ENCODE measurements around the gene RFFL. TPM values are rescaled to one million over a fixed set of nuclear protein-coding genes. Genes with fewer than 3 reads are reported as not detected.
"Not testable (repeated sequence)": the region's sequence is repeated elsewhere in the genome, so short reads cannot be mapped to it uniquely, and the experiment has no call there.

RFFL gene, protein sequence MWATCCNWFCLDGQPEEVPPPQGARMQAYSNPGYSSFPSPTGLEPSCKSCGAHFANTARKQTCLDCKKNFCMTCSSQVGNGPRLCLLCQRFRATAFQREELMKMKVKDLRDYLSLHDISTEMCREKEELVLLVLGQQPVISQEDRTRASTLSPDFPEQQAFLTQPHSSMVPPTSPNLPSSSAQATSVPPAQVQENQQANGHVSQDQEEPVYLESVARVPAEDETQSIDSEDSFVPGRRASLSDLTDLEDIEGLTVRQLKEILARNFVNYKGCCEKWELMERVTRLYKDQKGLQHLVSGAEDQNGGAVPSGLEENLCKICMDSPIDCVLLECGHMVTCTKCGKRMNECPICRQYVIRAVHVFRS
- total RNA-seq: 10 to 100 TPM; 22.4 to 23.5 TPM

DNA sequence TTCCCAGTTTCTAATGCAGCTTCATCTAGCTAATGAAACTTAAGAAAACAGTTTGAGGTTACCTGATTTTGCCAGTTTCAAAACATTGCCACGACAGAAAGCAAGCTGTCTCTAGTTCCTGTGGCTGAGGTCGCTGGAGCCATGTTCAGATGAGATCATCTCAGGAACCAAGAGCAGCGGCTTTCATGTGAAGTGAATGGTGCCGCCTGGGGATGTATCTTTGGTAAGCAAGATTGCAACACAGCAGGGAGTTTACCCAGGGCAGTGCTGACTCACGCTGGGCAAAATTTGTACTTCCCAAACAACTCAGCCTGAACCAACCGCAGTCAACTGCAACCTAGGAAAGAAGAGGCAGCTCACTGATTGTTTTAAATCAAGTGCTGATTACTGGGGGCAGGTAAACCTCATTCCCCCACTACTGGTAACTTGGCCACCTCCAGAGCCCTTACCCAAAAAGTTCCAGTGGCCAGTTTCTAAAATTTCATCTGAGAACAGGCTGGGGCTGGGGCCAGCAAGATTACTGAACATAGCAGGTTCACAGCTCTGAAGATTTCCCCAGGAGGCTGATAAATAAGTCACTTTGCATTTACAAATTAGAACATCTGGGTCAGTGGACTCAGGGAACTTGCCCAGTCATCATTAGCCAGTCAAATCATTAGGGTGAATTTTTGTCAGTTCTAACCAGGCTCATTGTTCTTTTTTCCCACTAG, at the start of gene RFFL:
TSS of gene RFFL (minus strand) at position 194 of the 710 bp plus-strand sequence. CDS start 37,154 bp downstream, outside the sequence.
- POLR2A ChIA-PET: interaction anchor here (0.6 to 2.0 kb wide), 14 partner anchors 9 to 98 kb away, joined by 3 to 10 read pairs (median 4); no protein-coding TSS in a partner anchor
- CTCF ChIA-PET: interaction anchor here (0.6 to 1.7 kb wide), 9 partner anchors 9 to 79 kb away, joined by 3 to 7 read pairs (median 4); no protein-coding TSS in a partner anchor

DNA sequence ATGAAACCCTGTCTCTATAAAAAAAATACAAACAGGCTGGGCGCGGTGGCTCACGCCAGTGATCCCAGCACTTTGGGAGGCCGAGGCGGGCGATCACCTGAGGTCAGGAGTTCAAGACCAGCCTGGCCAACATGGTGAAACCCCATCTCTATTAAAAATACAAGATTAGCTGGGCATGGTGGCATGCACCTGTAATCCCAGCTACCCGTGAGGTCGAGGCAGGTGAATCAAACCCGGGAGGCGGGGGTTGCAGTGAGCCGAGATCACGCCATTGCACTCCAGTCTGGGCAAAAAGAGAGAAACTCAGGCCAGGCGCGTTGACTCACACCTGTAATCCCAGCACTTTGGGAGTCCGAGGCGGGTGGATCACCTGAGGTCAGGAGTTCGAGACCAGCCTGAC, 47.3 kb upstream of the RFFL start:
- CTCF ChIA-PET, POLR2A ChIA-PET: not testable (repeated sequence)

DNA sequence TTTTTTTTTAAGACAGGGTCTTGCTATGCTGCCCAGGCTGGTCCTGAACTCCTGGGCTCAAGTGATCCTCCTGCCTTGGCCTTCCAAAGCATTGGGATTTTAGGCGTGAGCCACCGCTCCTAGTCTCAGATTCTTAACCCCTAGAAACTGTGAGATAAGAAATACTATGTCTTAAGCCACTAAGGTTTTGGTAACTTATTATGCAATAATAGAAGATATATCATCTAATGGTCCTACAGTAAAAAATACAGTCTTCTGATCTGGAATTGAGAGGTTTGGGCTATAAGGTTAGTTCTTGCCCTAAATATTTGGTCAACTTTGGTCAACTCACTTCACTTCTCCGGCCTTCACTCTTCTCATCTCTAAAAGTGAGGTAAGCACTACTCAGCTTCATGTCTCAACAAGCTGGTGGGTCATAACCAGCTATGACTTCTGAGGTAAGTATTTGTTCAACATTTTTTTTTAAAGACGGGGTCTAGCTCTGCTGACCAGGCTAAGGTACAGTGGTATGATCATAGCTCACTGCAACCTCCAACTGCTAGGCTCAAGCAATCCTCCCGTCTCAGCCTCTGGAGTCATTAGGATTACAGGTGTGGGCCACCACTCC, 41.4 kb upstream of the RFFL start:
- ChIA-PET POLR2A (no interaction called here), CTCF (interaction anchor here (0.6 to 0.9 kb wide), 2 partner anchors 14 to 534 kb away, joined by 3 read pairs; no protein-coding TSS in a partner anchor)

DNA sequence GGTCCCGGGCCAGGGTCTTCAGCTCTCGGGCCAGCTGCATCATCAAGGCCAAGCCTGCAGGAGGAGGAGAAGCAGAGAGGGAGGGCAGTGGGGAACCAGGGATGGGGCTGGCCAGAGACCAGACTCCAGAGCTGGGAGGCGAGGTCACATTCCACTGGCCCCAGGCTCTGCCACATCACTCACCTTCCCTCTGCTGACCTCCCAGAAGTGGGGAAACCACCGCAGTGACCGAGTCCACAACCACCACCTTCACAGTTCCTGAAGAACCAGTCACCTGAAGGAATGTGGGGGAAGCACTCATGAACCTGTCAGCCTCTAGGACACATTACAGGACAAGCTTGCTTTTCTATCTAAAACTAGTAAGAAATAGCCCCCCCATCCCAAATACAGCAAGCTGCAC, 39.8 kb upstream of the RFFL start:
- ChIA-PET POLR2A (no interaction called here), CTCF (no interaction called here)

DNA sequence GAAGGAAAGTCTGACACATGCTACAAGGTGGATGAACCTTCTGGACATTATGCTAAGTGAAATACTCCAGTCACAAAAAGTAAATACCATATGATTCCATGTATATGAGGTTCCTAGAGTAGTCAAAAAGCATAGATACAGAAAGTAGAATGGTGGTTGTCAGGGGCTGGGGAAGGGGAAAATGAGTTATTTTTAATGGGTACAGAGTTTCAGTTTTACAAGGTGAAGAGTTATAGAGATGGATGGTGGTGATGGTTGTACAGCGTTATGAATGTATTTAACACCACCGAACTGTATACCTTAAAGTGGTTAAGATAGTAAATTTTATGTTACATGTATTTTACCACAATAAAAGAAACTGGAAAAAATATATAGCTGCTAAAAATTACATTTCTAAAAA, 38.2 kb upstream of the RFFL start:
- ChIA-PET POLR2A (no interaction called here), CTCF (interaction anchor here (1.5 kb wide), 1 partner anchor 12 kb away, joined by 3 read pairs; no protein-coding TSS in a partner anchor)

DNA sequence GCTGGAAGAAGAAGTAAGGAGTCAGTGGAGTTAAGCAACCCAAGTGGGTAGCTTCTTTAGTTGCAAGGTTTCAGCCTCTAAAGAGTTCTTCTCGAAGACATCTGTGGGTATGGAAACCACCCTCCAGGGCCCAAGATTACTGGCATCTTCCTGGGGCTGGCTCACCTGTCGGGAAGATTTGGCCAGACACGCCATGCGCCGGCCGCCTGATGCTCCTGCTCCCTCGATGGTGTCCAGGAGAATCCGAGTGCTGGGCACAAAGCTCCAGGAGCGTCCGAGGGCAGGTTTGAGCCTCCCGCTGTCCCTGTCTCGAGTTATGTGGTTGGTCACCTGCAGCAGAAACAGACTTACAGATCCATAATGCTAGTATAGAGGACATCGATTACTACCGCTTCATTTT, 37.5 kb upstream of the RFFL start:
- ChIA-PET POLR2A (no interaction called here), CTCF (no interaction called here)

DNA sequence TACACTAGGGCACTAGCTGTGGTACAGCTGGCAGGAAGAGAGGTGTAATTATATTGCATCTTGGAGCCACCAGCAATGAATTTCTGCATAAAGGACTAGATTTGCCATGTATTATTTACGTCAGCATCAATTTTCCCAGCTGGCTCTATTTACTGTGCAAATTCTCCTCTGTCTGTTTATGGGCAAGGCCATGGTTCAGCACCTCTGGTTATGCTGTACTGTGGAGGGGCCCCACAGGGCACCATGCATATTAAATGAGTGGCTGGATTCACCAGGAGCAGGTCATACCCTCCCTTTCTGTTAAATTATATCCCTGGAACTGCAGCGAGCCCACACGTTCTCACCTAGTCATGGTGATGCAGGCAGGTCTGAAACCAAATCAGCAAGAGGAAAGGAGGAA, 36.4 kb upstream of the RFFL start:
- ChIA-PET CTCF (no interaction called here), POLR2A (no interaction called here)

DNA sequence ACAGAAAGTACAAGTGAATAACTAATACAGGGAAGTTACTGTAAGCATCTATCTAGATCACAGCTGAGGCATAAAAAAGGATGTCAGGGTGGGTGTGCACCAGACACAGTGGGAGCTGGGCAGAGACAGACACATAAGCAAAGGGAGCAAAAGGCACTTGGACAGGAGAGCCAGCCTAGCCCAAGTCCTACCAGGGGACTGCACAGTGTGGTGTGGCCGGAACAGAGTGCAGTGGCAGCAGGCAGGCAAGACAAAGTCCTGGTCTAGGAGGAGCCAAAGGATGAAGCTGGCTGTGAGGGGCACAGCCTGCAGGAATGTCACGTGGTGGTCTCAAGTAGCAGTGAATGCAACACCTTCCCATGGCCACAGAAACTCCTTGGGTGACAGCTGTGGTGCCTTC, 34.3 kb upstream of the RFFL start:
- CTCF ChIA-PET: no interaction called here
- POLR2A ChIA-PET: interaction anchor here (0.6 kb wide), 1 partner anchor 485 kb away, joined by 10 read pairs; no protein-coding TSS in a partner anchor

DNA sequence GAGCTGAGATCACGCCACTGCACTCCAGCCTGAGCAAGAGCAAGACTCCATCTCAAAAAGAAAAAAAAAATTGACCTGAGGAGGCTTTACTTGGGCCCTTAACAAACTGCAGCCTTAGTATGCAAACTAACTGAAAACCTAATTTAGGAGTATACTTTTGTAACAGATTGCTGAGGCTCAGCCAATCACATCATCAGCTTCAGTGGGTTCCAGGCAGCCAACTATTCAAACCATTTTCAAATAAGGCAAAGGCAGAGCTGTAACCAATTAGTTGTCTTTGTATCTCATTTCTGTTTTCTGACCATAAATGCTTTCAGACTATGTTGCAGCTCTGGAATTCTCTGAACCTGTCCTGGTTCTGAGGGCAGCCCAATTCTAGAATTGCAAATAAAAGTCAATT, 32.2 kb upstream of the RFFL start:
- POLR2A ChIA-PET: no interaction called here
- CTCF ChIA-PET: no interaction called here

DNA sequence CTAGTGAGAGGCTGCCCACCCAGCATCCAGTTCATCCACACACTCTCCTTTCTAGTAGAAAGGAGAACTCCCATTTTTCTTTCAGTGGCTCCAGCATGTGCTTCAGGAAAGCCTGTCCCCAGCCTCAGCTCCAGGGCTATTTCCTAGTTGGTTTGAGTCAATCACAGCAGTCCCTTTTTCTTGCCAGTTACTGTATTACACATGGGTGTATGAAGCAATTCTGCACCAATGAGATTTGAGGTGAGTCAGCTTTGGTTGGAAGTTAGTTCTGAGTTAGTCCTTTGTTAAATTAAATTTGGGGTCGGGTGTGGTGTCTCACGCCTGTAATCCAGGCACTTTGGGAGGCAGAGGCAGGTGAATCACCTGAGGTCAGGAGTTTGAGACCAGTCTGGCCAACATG, 31.4 kb upstream of the RFFL start:
- POLR2A ChIA-PET: no interaction called here
- CTCF ChIA-PET: interaction anchor here (1.0 to 1.3 kb wide), 3 partner anchors 12 to 72 kb away, joined by 3 read pairs; no protein-coding TSS in a partner anchor

DNA sequence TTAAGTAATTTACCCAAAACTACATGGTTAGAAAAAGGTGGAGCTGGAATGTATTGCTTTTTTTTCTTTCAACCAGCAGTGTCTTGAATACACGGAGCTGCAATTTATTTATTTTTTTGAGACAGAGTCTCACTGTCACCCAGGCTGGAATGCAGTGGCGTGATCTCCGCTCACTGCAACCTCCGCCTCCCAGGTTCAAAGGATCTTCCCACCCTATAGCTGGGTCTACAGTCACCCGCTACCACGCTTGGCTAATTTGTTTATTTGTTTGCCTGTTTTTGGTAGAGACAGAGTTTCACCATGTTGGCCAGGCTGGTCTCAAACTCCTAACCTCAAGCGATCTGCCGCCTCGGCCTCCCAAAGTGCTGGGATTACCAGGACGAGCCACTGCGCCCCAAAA, 27.2 kb upstream of the RFFL start:
- ChIA-PET CTCF (interaction anchor here (0.8 to 2.8 kb wide), 6 partner anchors 16 to 108 kb away, joined by 3 to 16 read pairs (median 8); no protein-coding TSS in a partner anchor), POLR2A (interaction anchor here (1.3 kb wide), 1 partner anchor 28 kb away, joined by 4 read pairs; the partner anchor contains the start of gene RFFL)

DNA sequence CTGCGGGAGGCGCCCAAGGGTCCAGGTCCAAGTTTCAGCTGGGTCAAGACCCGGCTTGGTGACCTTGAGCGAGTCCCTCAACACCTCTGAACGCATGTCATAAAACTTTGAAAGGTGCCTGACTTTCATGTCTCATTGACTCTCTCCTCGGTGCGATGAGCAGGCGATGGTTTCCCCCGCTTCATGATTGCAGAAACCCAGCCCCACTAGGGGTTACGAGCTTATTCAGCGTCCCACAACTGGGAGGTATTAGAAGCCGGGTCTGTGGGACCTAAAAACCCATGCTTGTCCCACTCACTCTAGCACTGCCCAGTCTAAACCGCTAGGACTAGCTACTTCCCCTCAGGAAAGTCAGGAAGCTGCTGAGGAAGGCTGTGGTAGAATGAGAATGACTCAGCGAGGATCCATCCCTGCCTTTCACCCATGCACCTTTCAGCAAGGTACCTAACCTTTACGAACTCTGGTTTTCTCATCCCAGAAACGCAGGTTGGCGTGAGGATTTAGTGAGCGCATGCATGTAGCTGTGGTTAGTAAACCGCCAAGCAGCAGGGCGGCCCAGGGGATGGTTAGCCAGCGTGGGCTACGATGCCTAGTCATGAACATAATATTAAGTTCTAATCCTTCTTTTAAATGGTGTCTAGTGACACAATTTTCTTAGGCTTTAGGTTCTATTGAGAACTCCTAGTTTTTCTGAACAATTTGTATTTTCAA, 26.2 kb upstream of the RFFL start:
- POLR2A ChIA-PET: interaction anchor here (0.5 to 1.4 kb wide), 10 partner anchors 14 to 129 kb away, joined by 3 to 15 read pairs (median 4); partner anchors contain the start of genes CCT6B, LIG3, RAD51D and RFFL
- CTCF ChIA-PET: interaction anchor here (0.6 to 2.8 kb wide), 17 partner anchors 10 to 107 kb away, joined by 3 to 16 read pairs (median 5); partner anchors contain the start of gene RAD51D

DNA sequence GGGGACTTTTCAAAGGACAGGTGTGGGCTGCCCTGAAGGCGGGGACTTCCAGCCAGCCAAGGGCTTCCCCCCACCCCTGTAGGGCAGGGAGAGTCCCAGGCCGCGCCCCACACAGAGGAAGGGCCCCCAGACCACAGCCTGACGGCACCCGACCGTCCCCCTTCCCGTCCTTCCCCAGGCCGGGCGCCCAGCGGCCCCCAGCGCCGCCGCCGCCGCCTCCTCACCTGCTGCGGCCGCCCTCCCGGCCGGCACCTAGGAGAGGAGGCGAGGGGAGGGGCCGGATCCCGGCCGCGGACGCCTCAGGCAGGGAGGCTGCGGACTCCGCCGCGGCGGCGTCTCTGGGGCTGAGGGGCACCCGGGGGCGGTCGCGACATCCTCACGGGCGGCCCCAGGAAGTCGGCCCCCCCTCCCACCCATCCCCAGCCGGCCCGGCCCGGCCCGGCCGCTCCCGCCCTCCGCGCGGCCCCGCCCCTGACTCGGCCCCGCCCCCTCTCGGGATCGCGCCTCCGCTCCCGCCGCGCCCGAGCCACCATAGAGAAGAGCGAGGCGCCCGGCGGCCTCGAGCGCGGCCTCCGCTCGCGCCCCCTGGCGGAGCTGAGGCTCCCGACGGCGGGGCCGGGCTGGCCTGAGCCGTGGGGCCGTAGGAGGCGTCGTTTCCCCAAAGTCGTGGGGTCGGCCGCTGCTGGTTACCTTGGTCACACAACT, 25.5 kb upstream of the RFFL start:
- ChIA-PET CTCF (interaction anchor here (0.6 to 2.8 kb wide), 17 partner anchors 9 to 107 kb away, joined by 3 to 16 read pairs (median 5); partner anchors contain the start of gene RAD51D), POLR2A (interaction anchor here (0.7 to 1.4 kb wide), 6 partner anchors 30 to 128 kb away, joined by 3 to 11 read pairs (median 3); partner anchors contain the start of genes CCT6B, LIG3, RAD51D and ZNF830)

DNA sequence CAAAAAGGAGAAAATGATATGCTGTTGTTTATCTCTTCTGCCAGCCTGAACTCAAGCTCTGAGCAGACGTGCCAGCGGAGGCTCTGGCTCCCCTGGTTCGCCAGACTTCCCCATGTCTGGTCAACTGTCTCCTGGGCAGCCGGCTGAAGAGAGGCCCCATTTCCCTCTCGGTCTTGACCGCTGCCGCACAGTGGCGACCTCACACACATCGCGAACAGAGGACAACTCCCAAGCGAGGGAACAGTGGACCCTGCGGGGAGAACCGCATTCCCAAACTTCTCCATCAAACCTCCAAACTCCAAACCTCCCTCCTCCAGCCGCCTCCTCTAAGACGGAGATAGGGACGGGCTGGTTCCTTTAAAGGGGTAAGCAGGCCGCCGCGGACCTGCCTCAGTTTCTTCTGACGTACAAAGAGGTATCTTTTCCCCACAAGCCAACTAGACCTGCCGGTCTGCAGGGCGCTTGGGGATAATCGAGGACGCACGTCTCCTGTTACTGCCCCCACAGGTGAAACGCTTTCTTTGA, 24.9 kb upstream of the RFFL start:
- ChIA-PET POLR2A (interaction anchor here (1.8 kb wide), 1 partner anchor 25 kb away, joined by 9 read pairs; the partner anchor contains the start of gene RFFL), CTCF (interaction anchor here (0.6 to 1.2 kb wide), 4 partner anchors 15 to 54 kb away, joined by 3 to 4 read pairs (median 3); partner anchors contain the start of gene RAD51D)

DNA sequence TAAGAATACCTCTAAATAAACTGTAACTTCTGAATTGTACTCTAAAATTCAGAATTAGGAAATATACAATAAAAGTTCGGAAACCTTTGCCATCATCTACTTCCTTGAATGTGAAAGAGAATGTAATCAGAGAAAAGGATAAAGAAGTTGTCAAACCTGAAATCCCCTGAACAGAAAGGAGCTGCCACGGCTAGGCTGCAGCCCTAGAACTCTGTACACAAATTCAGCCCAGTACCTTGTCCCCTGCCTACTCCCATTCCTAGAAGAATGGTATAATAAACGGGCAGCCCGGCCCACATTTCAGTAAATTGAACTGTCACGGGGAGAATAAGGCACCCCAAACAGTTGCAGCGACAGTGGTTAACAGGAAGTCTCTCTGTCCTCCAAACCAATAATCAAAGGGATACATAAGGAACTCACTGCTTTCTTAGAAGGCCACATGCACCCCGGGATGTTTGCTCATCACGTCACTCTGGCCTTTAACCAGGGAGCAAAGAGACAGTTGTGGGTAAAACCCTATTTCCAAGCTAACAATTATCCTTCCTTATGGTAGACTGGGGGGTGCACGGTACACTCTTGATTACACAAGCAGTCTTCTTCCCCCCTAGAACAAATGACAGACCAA, 24.3 kb upstream of the RFFL start:
- POLR2A ChIA-PET: interaction anchor here (0.7 to 1.8 kb wide), 3 partner anchors 15 to 67 kb away, joined by 3 to 9 read pairs (median 3); partner anchors contain the start of gene RFFL
- CTCF ChIA-PET: interaction anchor here (0.6 to 1.2 kb wide), 4 partner anchors 14 to 53 kb away, joined by 3 to 4 read pairs (median 3); partner anchors contain the start of gene RAD51D

DNA sequence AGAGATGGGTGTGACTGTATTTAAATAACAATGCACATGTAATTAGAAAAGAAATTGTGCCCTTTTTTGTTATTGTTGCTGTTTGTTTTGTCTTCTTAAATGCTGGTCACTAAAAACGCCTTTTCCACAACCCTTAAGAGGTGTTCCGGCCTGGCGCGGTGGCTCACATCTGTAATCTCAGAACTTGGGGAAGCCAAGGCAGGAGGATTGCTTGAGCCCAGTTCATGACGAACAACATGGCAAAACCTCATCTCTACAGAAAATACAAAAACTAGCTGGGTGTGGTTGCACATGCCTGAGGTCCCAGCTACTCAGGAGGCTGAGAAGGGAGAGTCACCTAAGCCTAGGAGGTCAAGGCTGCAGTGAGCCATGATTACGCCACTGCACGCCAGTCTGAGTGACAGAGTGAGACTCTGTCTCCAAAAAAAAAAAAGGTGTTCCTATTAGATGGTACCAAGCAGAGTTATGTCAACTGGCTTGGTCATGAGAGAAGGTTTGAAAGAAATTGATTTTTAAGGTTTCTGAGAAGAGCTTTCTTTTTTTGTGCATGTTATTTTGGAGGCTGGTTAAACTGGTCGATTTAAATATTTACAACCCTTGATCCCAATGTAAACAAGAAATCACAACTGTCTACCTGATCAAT, 23.5 kb upstream of the RFFL start:
- POLR2A ChIA-PET: interaction anchor here (0.7 to 1.8 kb wide), 4 partner anchors 14 to 66 kb away, joined by 3 to 9 read pairs (median 4); partner anchors contain the start of gene RFFL
- CTCF ChIA-PET: interaction anchor here (1.2 kb wide), 2 partner anchors 40 to 88 kb away, joined by 4 read pairs; no protein-coding TSS in a partner anchor

DNA sequence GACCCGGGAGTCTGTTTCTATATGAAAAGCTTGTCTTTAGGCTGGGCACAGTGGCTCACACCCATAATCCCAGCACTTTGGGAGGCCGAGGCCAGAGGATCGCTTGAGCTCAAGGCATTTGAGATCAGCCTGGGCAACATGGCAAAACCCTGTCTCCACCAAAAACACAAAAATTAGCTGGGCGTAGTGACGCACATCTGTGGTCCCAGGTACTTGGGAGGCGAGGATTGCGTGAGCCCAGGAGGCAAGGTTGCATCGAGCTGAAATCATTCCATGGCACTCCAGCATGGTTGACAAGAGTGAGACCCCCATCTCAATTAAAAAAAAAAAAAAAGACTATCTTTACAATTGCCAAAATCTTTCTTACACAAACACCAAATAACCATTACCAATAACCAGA, 22.7 kb upstream of the RFFL start:
- POLR2A ChIA-PET: interaction anchor here (0.7 kb wide), 1 partner anchor 63 kb away, joined by 4 read pairs; no protein-coding TSS in a partner anchor
- CTCF ChIA-PET: interaction anchor here (1.2 to 1.4 kb wide), 2 partner anchors 22 to 87 kb away, joined by 3 to 4 read pairs; partner anchors contain the start of gene RFFL

Measured in activated CD8-positive, alpha-beta memory T cell treated with anti-CD3 and anti-CD28 coated beads for 36 hours (primary cell).